Dendritic cell treated with granulocyte-macrophage colony-stimulating factor and Interleukin-4, amounts not matched to agents 40 ng/mL and 50 ng/mL, for 4 days (primary cell): ENCODE results near the gene ZMYND12.

Source experiments
- H3K27ac Mint-ChIP-seq: one replicate; pipeline ENCODE4 v1.8.0; 2022; ENCODE audit warnings: mild to moderate bottlenecking, mixed read lengths
- H3K27me3 Mint-ChIP-seq: one replicate; pipeline ENCODE4 v1.8.0; 2022; ENCODE audit warnings: mild to moderate bottlenecking, mixed read lengths
- H3K36me3 Mint-ChIP-seq: one replicate; pipeline ENCODE4 v1.8.0; 2022; ENCODE audit warnings: low read depth, mixed read lengths
- H3K4me1 Mint-ChIP-seq: one replicate; pipeline ENCODE4 v1.8.0; 2022; ENCODE audit warnings: low read depth, mixed read lengths
- H3K4me3 Mint-ChIP-seq: one replicate; pipeline ENCODE4 v1.8.0; 2022; ENCODE audit warnings: mild to moderate bottlenecking, moderate library complexity, mixed read lengths
- H3K9me3 Mint-ChIP-seq: one replicate; pipeline ENCODE4 v1.8.0; 2022; ENCODE audit warnings: mixed read lengths
- intact Hi-C: fragments of 100-400 bp; cut with micrococcal nuclease; formaldehyde crosslinking; loops from one replicate; pipeline ENCODE4 v1.15.0; 2022

ZMYND12 gene

DNA sequence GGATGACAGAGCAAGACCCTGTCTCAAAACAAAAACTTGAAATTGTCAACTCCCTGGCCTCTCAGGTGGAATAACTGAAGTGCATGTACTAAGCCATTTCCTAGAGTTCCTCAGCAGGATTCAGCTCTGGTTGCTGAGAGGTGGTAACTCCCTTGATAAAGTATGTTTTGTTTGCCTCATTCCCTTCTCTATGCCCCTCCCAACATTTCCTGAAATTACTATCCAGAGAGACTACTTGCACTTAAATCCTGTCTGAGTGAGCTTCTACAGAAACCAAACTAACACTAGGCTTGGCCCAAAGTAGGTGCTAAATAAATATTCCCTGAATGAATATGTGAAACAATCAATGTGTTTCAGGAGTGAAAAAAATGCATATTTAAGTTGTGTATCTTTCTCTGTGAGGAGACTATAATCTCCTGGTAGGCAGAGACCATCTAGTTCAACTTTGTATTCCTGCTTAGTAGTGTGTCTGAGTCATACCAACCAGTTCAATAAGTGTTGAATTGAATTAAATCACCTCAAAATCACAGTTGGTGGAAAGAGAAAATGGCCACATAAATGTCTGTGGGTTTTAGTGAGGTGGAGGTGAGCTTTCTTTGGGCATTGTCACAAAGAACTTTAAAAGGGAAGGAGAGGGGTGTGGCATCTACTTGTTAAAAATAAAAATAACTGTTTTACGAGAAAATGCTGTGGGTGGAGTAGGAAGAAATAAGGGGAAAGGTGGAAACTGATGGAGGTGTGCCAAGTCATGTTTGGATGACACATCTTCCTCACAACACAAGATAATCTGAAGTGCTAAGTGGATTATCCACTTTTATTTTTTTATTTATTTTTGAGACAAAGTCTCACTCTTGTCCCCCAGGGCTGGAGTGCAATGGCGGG, 62.6 kb downstream of the ZMYND12 start:
- H3K4me1 Mint-ChIP-seq, result no peaks in the 10 kb centered on the region
- H3K27ac Mint-ChIP-seq, result no peak overlapping the region
- intact Hi-C loops, result no loop called here
- H3K9me3 Mint-ChIP-seq, result no peaks in the 10 kb centered on the region
- no peaks in the 10 kb centered on the region for H3K36me3 Mint-ChIP-seq
- no peaks in the 10 kb centered on the region for H3K27me3 Mint-ChIP-seq
- H3K4me3 Mint-ChIP-seq, result no peak overlapping the region

DNA sequence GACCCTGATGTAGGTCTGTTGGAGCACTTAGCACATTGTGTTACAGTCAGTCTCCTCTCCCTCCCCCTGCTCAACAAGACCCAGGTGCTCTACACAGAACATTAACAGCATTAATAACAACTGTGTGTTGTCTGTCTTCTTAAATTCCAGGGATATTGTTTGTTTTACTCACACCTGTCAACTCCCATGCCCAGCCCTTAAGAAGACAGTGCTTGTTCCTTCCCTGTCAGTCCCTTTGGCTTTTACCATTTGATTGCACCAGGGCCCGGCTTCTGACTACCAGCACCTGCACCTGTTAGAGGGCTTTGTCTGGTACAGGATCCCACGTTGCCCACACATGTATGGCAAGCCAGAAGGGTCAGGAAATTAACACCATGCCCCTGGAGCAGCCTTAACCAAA, 63.6 kb downstream of the ZMYND12 start:
- intact Hi-C loops, result no loop called here

DNA sequence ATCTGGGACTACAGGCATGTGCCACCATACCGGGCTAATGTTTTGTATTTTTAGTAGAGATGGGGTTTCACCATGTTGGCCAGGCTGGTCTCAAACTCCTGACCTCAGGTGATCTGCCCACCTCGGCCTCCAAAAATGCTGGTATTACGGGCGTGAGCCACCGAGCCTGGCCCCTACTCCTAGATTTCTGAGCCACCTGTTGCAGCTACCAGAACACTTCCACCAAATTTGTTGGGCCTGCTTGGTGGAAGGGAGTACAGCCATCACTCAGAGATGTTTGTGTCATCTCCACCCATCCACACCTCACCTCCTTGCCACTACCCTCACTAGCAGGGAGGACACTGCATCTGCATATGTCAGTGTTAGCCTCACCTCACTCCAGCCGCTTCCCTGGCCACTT, 69.8 kb downstream of the ZMYND12 start:
- intact Hi-C loops, result no loop called here
- Mint-ChIP-seq H3K27ac (no peak overlapping the region), H3K9me3 (no peaks in the 10 kb centered on the region), H3K4me1 (no peaks in the 10 kb centered on the region), H3K27me3 (peaks cover 26% of the 10 kb centered on the region), H3K36me3 (no peaks in the 10 kb centered on the region), H3K4me3 (no peak overlapping the region)

More for the DNA sequence above, 63.6 kb downstream of the ZMYND12 start:
- no peaks in the 10 kb centered on the region for H3K4me1 Mint-ChIP-seq
- H3K4me3 Mint-ChIP-seq, result no peak overlapping the region
- H3K27me3 Mint-ChIP-seq, result no peaks in the 10 kb centered on the region
- H3K27ac Mint-ChIP-seq, result no peak overlapping the region
- no peaks in the 10 kb centered on the region for H3K9me3 Mint-ChIP-seq
- H3K36me3 Mint-ChIP-seq, result no peaks in the 10 kb centered on the region

DNA sequence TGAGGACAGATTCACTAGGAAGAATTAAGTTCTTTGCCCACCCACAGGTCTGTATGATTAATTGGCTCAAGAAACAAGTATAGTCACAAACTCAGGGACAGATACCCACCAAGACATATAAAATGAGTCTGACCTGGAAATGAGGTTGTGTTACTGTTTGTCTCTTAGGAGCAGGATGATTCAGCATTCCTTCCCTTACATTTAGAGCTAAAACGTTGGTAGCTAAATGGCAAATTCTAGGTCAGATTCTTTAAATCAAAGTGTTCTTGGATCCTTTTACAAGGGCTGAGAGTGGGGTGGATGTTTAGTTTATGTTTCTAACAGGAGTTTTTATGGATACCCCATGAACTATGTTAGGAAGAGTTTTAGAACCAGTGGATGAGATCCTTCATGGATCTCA, 70.5 kb downstream of the ZMYND12 start:
- intact Hi-C loops, result no loop called here
- Mint-ChIP-seq H3K4me1 (peaks cover under 1% of the 10 kb centered on the region), H3K9me3 (no peaks in the 10 kb centered on the region), H3K36me3 (no peaks in the 10 kb centered on the region), H3K4me3 (no peak overlapping the region), H3K27me3 (peaks cover 29% of the 10 kb centered on the region), H3K27ac (no peak overlapping the region)

DNA sequence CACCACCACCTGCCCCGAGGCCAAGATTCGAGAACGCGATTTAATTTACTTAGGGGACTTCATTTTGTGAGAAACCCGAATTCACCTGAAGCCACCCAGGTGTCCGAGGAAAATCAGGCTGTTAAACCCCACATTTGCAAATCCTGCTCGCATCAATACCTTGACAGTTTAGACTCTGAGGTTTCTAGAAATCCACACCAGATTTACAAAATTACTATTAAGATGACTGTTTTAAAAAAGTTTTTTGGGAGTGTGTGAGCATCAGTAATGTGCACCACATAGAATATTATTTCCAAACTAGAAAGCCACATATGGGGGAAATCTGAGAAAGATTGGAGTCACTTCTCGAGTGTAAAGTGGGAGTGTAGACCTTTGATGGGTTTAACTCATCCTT, 74.5 kb downstream of the ZMYND12 start:
- Mint-ChIP-seq H3K27ac (no peak overlapping the region), H3K9me3 (no peaks in the 10 kb centered on the region), H3K27me3 (peaks cover 54% of the 10 kb centered on the region), H3K4me3 (peak overlapping the region; percentile 74), H3K4me1 (peaks cover 7% of the 10 kb centered on the region), H3K36me3 (no peaks in the 10 kb centered on the region)
- intact Hi-C loops, result no loop called here

DNA sequence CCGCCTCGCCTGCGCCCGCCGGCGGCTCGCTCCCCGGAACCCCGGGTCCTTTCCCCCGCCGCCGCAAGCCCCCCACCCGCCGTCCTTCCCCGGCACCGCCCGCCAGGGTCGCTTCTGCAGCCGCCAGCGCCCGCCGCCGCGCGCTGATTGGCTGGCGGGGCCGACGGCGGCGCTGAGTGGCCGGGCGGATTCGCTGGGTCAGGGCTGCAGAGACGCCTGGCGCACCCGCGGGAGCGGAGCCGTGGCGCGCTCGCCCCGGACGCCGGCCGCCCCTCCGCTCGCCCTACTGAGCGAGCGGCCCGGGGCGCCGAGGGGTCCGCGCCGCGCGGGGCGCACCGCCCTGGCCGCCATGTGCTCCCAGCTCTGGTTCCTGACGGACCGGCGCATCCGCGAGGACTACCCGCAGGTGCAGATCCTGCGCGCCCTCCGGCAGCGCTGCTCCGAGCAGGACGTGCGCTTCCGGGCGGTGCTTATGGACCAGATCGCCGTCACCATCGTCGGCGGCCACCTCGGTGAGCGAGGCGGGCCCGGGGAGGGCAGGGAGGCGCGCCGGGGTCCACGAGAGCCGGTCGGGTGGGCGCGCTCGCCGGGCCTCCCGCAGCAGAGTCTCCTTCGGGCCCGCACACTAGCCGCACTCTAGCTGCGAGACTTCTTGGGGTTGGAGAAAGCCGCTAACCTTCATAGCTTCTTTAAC, 75.1 kb downstream of the ZMYND12 start, which contains the start of gene RIMKLA:
RIMKLA (plus strand) TSS at position 207 of the 694 bp plus-strand sequence; CDS start at position 350, 143 bp downstream.
- Mint-ChIP-seq H3K9me3 (no peaks in the 10 kb centered on the region), H3K4me1 (peaks cover 7% of the 10 kb centered on the region), H3K36me3 (no peaks in the 10 kb centered on the region), H3K27me3 (peaks cover 54% of the 10 kb centered on the region), H3K27ac (no peak within 1 kb of the TSS), H3K4me3 (peak within 1 kb of the TSS; percentile 74)
- intact Hi-C loops, result no loop called here
